ENCODE results near the gene AK2.

DNA sequence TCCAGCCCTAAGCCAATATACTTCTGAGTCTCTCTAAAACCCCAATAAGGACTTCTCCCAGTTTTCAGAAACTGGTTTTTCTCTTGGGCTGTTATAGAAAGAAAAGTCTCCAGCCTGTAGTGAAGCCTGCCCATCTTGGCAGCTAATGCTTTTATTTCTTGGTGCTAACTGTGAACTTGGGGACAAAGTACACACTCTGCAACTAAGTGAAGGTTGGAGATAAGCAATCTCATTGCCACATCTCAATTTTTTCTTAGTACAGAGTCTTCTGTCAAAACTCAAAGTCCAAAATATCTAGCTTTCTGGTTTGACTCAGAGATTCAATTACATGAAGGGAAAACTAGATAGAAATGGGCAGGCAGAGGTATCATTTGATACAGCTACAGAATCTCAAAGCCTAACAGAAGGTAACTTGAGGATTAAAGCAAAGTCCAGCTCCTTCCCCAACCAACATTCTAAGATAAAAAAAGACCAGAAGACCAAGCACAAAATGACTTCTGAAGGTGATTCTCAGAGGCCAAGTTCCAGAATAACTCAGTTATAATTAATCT, 14.0 kb downstream of the AK2 start:
- TF ChIP-seq TEAD4 (IDR thresholded peaks at IDR 0.05) (no peak), NFIC (IDR thresholded peaks at IDR 0.05) (no peak), TCF12 (IDR thresholded peaks at IDR 0.05; ENCODE audit: low read depth) (no peak), YY1 (IDR thresholded peaks at IDR 0.05; ENCODE audit: low read depth) (no peak), RAD21 (IDR thresholded peaks at IDR 0.05; ENCODE audit: low read depth) (no peak), ZBTB7A (IDR thresholded peaks at IDR 0.05; ENCODE audit: low read depth) (no peak), EP300 (IDR thresholded peaks at IDR 0.05; ENCODE audit: borderline replicate concordance) (no peak), CEBPB (IDR thresholded peaks at IDR 0.05) (no peak), CREB1 (IDR thresholded peaks at IDR 0.05; ENCODE audit: low read depth) (no peak), TAF1 (IDR thresholded peaks at IDR 0.05; ENCODE audit: low read depth) (no peak), FOXM1 (IDR thresholded peaks at IDR 0.05; ENCODE audit: borderline replicate concordance, low read depth) (no peak)
- TF ChIP-seq, protein P1, sequence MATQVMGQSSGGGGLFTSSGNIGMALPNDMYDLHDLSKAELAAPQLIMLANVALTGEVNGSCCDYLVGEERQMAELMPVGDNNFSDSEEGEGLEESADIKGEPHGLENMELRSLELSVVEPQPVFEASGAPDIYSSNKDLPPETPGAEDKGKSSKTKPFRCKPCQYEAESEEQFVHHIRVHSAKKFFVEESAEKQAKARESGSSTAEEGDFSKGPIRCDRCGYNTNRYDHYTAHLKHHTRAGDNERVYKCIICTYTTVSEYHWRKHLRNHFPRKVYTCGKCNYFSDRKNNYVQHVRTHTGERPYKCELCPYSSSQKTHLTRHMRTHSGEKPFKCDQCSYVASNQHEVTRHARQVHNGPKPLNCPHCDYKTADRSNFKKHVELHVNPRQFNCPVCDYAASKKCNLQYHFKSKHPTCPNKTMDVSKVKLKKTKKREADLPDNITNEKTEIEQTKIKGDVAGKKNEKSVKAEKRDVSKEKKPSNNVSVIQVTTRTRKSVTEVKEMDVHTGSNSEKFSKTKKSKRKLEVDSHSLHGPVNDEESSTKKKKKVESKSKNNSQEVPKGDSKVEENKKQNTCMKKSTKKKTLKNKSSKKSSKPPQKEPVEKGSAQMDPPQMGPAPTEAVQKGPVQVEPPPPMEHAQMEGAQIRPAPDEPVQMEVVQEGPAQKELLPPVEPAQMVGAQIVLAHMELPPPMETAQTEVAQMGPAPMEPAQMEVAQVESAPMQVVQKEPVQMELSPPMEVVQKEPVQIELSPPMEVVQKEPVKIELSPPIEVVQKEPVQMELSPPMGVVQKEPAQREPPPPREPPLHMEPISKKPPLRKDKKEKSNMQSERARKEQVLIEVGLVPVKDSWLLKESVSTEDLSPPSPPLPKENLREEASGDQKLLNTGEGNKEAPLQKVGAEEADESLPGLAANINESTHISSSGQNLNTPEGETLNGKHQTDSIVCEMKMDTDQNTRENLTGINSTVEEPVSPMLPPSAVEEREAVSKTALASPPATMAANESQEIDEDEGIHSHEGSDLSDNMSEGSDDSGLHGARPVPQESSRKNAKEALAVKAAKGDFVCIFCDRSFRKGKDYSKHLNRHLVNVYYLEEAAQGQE (IDR thresholded peaks at IDR 0.05; ENCODE audit: low read depth): no peak
- TF ChIP-seq, protein P2, sequence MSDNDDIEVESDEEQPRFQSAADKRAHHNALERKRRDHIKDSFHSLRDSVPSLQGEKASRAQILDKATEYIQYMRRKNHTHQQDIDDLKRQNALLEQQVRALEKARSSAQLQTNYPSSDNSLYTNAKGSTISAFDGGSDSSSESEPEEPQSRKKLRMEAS (IDR thresholded peaks at IDR 0.05): no peak
- TF ChIP-seq, protein P3, sequence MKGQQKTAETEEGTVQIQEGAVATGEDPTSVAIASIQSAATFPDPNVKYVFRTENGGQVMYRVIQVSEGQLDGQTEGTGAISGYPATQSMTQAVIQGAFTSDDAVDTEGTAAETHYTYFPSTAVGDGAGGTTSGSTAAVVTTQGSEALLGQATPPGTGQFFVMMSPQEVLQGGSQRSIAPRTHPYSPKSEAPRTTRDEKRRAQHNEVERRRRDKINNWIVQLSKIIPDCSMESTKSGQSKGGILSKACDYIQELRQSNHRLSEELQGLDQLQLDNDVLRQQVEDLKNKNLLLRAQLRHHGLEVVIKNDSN (IDR thresholded peaks at IDR 0.05): no peak

Measured in Ishikawa (cell line).